GM23338 (cell line): ENCODE measurements around the gene CLDN24. TPM values are rescaled to one million over a fixed set of nuclear protein-coding genes. Genes with fewer than 3 reads are reported as not detected.

Source experiments
- ATAC-seq: fragments of 200-7000 bp; cut with Tn5 transposase; 3 replicates; pipeline ENCODE4 v1.9.1; 2020
- DNase-seq: peaks from one replicate; pipeline ENCODE4 v3.0.0-alpha.2; 2015; ENCODE audit warnings: low spot score
- H2AFZ ChIP-seq: fragments of 200-600 bp; sonication (generic); 2 replicates; pipeline ENCODE4 v1.8.0; 2016; ENCODE audit warnings: antibody characterized with exemption, mild to moderate bottlenecking, moderate library complexity
- H3F3A ChIP-seq: fragments of 200-600 bp; sonication (generic); replicated peaks from 2 replicates; pipeline ENCODE4 v1.8.0; 2017; ENCODE audit warnings: antibody characterized with exemption, mixed run types, low read depth
- H3K27ac ChIP-seq: fragments of 200-600 bp; sonication (generic); 2 replicates; pipeline ENCODE4 v1.6.1; 2016; ENCODE audit warnings: low read depth
- H3K27me3 ChIP-seq: fragments of 200-600 bp; sonication (generic); 2 replicates; pipeline ENCODE4 v1.8.0; 2016; ENCODE audit warnings: mild to moderate bottlenecking, mixed run types, moderate library complexity; ENCODE audit not compliant: insufficient read depth
- H3K36me3 ChIP-seq: fragments of 200-600 bp; sonication (generic); 2 replicates; pipeline ENCODE4 v1.8.0; 2016; ENCODE audit warnings: mild to moderate bottlenecking; ENCODE audit not compliant: insufficient read depth
- H3K4me1 ChIP-seq: fragments of 200-600 bp; sonication (generic); 2 replicates; pipeline ENCODE4 v1.8.0; 2016; ENCODE audit warnings: mild to moderate bottlenecking, moderate library complexity; ENCODE audit not compliant: insufficient read depth
- H3K4me2 ChIP-seq: fragments of 200-600 bp; sonication (generic); 2 replicates; pipeline ENCODE4 v1.7.1; 2017; ENCODE audit warnings: mixed run types
- H3K4me3 ChIP-seq: fragments of 200-600 bp; sonication (generic); 2 replicates; pipeline ENCODE4 v1.6.1; 2016; ENCODE audit warnings: mixed run types
- H3K79me2 ChIP-seq: fragments of 200-600 bp; sonication (generic); replicated peaks from 2 replicates; pipeline ENCODE4 v1.8.0; 2017; ENCODE audit warnings: mild to moderate bottlenecking; ENCODE audit not compliant: insufficient read depth
- H3K9me2 ChIP-seq: fragments of 200-600 bp; sonication (generic); 2 replicates; pipeline ENCODE4 v1.8.0; 2017; ENCODE audit not compliant: insufficient read depth
- H4K20me1 ChIP-seq: fragments of 200-600 bp; sonication (generic); replicated peaks from 2 replicates; pipeline ENCODE4 v1.8.0; 2017; ENCODE audit warnings: mild to moderate bottlenecking; ENCODE audit not compliant: insufficient read depth
- H3K27ac Mint-ChIP-seq: 2 replicates; pipeline ENCODE4 v1.8.0; 2020; ENCODE audit warnings: inconsistent platforms, mild to moderate bottlenecking, moderate library complexity, mixed read lengths
- H3K27me3 Mint-ChIP-seq: 3 replicates; pipeline ENCODE4 v1.8.0; 2022; ENCODE audit warnings: low read depth, mild to moderate bottlenecking, moderate library complexity, mixed read lengths, inconsistent platforms; ENCODE audit not compliant: insufficient read depth, poor library complexity
- H3K36me3 Mint-ChIP-seq: 3 replicates; pipeline ENCODE4 v1.8.0; 2021; ENCODE audit warnings: low read depth, mild to moderate bottlenecking, inconsistent platforms, moderate library complexity, mixed read lengths
- H3K4me1 Mint-ChIP-seq: 3 replicates; pipeline ENCODE4 v1.8.0; 2020; ENCODE audit warnings: mild to moderate bottlenecking, inconsistent platforms, mixed read lengths
- H3K4me3 Mint-ChIP-seq: 3 replicates; pipeline ENCODE4 v1.8.0; 2021; ENCODE audit warnings: moderate library complexity, mild to moderate bottlenecking, inconsistent platforms, mixed read lengths
- H3K9me3 Mint-ChIP-seq: 3 replicates; pipeline ENCODE4 v1.8.0; 2020; ENCODE audit warnings: moderate library complexity, mild to moderate bottlenecking, inconsistent platforms, mixed read lengths
- CREB1 ChIP-seq: fragments of 250-450 bp; sonication (Bioruptor Pico); IDR thresholded peaks from 2 replicates; pipeline ENCODE4 v1.5.0; 2020; ENCODE audit warnings: low read depth, mild to moderate bottlenecking, moderate library complexity
- CTCF ChIP-seq, 2 experiments: fragments of 200-600 bp in 1 of 2; sonication (generic) in 1 of 2; conservative IDR thresholded peaks; 2 replicates each; pipeline versions ENCODE4 v1.5.1 to v1.6.1; 2016 to 2017; ENCODE audit warnings: antibody characterized with exemption in 2 of 2, low read depth in 2 of 2, mild to moderate bottlenecking in 2 of 2, moderate library complexity in 1 of 2
- EZH2 ChIP-seq: fragments of 200-600 bp; sonication (generic); IDR thresholded peaks from one replicate; pipeline ENCODE4 v1.8.0; 2017; ENCODE audit warnings: antibody characterized with exemption, mild to moderate bottlenecking, low read depth; ENCODE audit not compliant: unreplicated experiment
- EZH2phosphoT487 ChIP-seq: fragments of 200-600 bp; sonication (generic); IDR thresholded peaks from one replicate; pipeline ENCODE4 v1.8.1; 2018; ENCODE audit warnings: antibody characterized with exemption; ENCODE audit not compliant: unreplicated experiment
- NANOG ChIP-seq: IDR thresholded peaks from 2 replicates; pipeline ENCODE4 v1.6.1; 2016; ENCODE audit warnings: antibody characterized with exemption, borderline replicate concordance
- STAT1 ChIP-seq: IDR thresholded peaks from one replicate; pipeline ENCODE4 v1.6.1; 2016; ENCODE audit warnings: antibody characterized with exemption; ENCODE audit not compliant: unreplicated experiment
- ZNF114 ChIP-seq: fragments of 250-450 bp; sonication (Bioruptor Pico); IDR thresholded peaks from 2 replicates; pipeline ENCODE4 v1.5.0; 2020; ENCODE audit warnings: mild to moderate bottlenecking, moderate library complexity
- ZNF462 ChIP-seq: fragments of 250-450 bp; sonication (Bioruptor Pico); IDR thresholded peaks from 2 replicates; pipeline ENCODE4 v1.5.0; 2020; ENCODE audit warnings: mild to moderate bottlenecking, moderate library complexity
- polyA plus RNA-seq: library from polyadenylated mRNA; unstranded; fragments of >200 nt; fragmentation: Nextera tagmentation; extraction: Ambion mirVana; gene quantifications from 2 replicates; pipeline ENCODE4 v1.2.1, GENCODE V29; 2016
- total RNA-seq: library from RNA; depleted of rRNA; stranded (reverse); fragments of >200 nt; shearing (Covaris generic); gene quantifications from 2 replicates; pipeline ENCODE4 v1.2.3, GENCODE V29; 2014

The CLDN24 gene
- total and polyA plus RNA-seq, 2 experiments from 2014 or later = not detected

GRCh38 chr4:183320211-183321059 lies 1.8 kb downstream of the CLDN24 start, which contains the start of gene CLDN22:
Gene CLDN22 (minus strand): TSS chr4:183320276. CDS start chr4:183320218, 58 bp downstream.
- H3K4me1 Mint-ChIP-seq = no peaks in the 10 kb centered on the region
- peaks cover 4% of the 10 kb centered on the region; the same call in 2 of the 3 replicates for H3K9me3 Mint-ChIP-seq
- Histone ChIP-seq H3K4me3 (no peak within 1 kb of the TSS), H3K27ac (no peak within 1 kb of the TSS), H3K4me1 (no peaks in the 10 kb centered on the region), H3K36me3 (peaks cover 4% of the 10 kb centered on the region; the same call in 1 of the 2 replicates), H4K20me1 (peaks cover 8% of the 10 kb centered on the region; the same call in 1 of the 2 replicates), H3K4me2 (no peak within 1 kb of the TSS), H3K27me3 (no peaks in the 10 kb centered on the region), H3K9me2 (no peaks in the 10 kb centered on the region), H3K79me2 (no peaks in the 10 kb centered on the region), H2AFZ (no peak within 1 kb of the TSS), H3F3A (0 out of 2 replicates have a peak, but pooled peaks cover 5% of the 10 kb centered on the region)
- H3K27ac Mint-ChIP-seq = no peak within 1 kb of the TSS
- ATAC-seq (no peak), DNase-seq (no peak)
- H3K4me3 Mint-ChIP-seq = no peak within 1 kb of the TSS
- peaks cover 15% of the 10 kb centered on the region for H3K27me3 Mint-ChIP-seq
- H3K36me3 Mint-ChIP-seq = peaks cover 11% of the 10 kb centered on the region; the same call in 2 of the 3 replicates
- no peak for TF ChIP-seq STAT1
- TF ChIP-seq EZH2phosphoT487 = no peak
- TF ChIP-seq NANOG = no peak
- TF ChIP-seq ZNF114 = no peak
- no peak for TF ChIP-seq CTCF (conservative IDR thresholded peaks at IDR 0.05; ENCODE audit: low read depth in 2 of 2)
- TF ChIP-seq EZH2 = no peak
- TF ChIP-seq CREB1 (CRISPR knock-in tag) = no peak
- no peak for TF ChIP-seq ZNF462 (CRISPR knock-in tag)
